ENCODE results near the gene TBC1D13. TPM values are rescaled to one million over a fixed set of nuclear protein-coding genes. Genes with fewer than 3 reads are reported as not detected.
A peak's percentile ranks its signal among the peaks of the same experiment; 100 is the strongest.

The TBC1D13 gene, protein sequence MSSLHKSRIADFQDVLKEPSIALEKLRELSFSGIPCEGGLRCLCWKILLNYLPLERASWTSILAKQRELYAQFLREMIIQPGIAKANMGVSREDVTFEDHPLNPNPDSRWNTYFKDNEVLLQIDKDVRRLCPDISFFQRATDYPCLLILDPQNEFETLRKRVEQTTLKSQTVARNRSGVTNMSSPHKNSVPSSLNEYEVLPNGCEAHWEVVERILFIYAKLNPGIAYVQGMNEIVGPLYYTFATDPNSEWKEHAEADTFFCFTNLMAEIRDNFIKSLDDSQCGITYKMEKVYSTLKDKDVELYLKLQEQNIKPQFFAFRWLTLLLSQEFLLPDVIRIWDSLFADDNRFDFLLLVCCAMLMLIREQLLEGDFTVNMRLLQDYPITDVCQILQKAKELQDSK
- total RNA-seq (2013; cell fraction: nucleolus; rRNA removed), result 12.2 and 12.5 TPM in 2 replicates
- total RNA-seq (2014; rRNA removed), result 9.2 and 10.8 TPM in 2 replicates
- 6.3 and 7.1 TPM in 2 replicates for total RNA-seq (2014; rRNA removed; fragmentation: Illumina TruSeq; extraction: Trizol)
- 18.7 and 20.5 TPM in 2 replicates for total RNA-seq (2021)
- polyA plus RNA-seq (2011; ENCODE audit: low read depth), result 28.7 TPM
- polyA plus RNA-seq (2011; rRNA removed), result 9.5 and 21.2 TPM in 2 replicates
- polyA plus RNA-seq (2011; cell fraction: cytosol; rRNA removed), result 20.5 and 22.0 TPM in 2 replicates
- 25.1 and 27.1 TPM in 2 replicates for polyA plus RNA-seq (2011; cell fraction: nucleus; rRNA removed)
- 11.4 and 15.1 TPM in 2 replicates for polyA plus RNA-seq (2012)
- 16.3 and 22.1 TPM in 2 replicates for polyA plus RNA-seq (2014; fragmentation: Illumina TruSeq; extraction: Trizol)
- 1 to 10 TPM; 3.0 to 3.1 TPM for polyA plus RNA-seq (2014; fragmentation: Nextera tagmentation; extraction: Ambion mirVana)
- polyA plus RNA-seq (2014; rRNA removed), result 16.7 and 19.1 TPM in 2 replicates
- polyA plus RNA-seq (2016; fragmentation: Nextera tagmentation; extraction: Ambion mirVana), result 10 to 100 TPM; 22.2 to 23.1 TPM
- polyA minus RNA-seq (2011; rRNA and poly(A)+ RNA removed), result 12.2 and 15.4 TPM in 2 replicates
- polyA minus RNA-seq (2011; cell fraction: cytosol; rRNA and poly(A)+ RNA removed), result 5.1 and 6.0 TPM in 2 replicates
- polyA minus RNA-seq (2011; cell fraction: nucleus; rRNA and poly(A)+ RNA removed), result 6.4 and 12.7 TPM in 2 replicates
- Bru-seq, nascent RNA, result percentile 67 among the genes with signal in this experiment
- BruChase-seq, experiment 1, labeled RNA remaining after a 6-hour chase, result percentile 70 among the genes with signal in this experiment
- BruChase-seq, experiment 2, labeled RNA remaining after a 2-hour chase, result percentile 73 among the genes with signal in this experiment
- long read RNA-seq, experiment 1, transcript TBC1D13-202 (12 exons, 3,906 nt), result major isoform, 6 of 9 reads
- long read RNA-seq, experiment 1, partial matches to known transcripts, result 3 of 9 reads
- long read RNA-seq, experiment 1, other reads (novel, unspliced or antisense), result 0 of 9 reads
- long read RNA-seq, experiment 2, partial matches to known transcripts, result 1 of 8 reads
- long read RNA-seq, experiment 2, other reads (novel, unspliced or antisense), result 5 of 8 reads

DNA sequence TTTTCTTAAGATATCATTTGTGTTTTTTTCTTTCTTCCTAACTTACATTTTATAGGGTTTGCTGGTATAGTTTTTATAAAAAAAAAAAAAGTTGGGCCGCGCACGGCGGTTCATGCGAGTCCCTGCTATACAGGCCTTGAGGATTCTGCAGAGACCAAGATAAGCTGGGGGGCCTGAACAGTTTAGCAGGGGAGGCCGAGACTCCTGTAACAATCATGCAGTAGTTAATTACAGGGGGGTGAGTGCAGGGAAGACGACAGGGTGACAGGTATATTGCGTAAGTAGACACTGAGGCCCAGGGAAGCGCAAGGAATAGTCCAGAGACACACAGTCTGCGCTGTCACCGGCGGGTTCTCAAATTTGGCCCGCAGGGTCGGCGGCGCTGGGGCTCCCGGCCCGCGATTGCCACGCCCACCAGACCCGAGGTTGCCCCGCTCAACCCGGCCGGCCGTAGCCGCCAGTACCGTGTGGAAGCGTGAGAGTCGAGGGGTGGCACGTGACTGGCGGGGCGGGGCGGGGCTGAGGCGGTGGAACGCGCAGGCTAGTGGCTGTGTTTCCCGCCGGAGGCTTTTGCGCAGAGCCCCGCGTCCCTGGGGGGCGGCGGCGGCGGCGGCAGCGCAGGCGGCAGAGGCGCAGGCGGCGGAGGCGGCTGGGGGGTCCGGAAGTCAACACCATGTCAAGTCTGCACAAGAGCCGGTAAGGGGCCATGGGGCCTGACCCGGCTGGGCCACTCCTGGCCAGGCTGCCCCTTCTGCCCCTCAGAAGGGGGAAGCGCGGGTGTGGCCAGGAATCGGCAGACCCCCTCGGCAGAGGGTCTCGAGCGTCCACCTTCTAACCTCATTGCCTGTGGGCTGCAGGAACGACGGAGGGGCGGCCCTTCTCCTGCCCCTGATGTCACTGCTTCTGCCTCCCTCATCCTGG, at the start of gene TBC1D13:
TSS of gene TBC1D13 (plus strand) at position 573 of the 921 bp plus-strand sequence. CDS start at position 674, 101 bp downstream.
- FAIRE-seq (no peak), DNase-seq (ENCODE audit: low read depth, low spot score) (peak; percentile 31), ATAC-seq (peak; percentile 99)
- Histone ChIP-seq H3K36me3 (ENCODE audit: control insufficient read depth in 2 of 2, insufficient read depth in 2 of 2, low read length in 1 of 2) (peaks cover 0 to 1% of the 10 kb centered on the region in 2 experiments; a peak in 3 of 4 replicates), H3K4me2 (ENCODE audit: control insufficient read depth, insufficient read depth) (peak within 1 kb of the TSS; percentile 64), H3K9me3 (replicated peaks; ENCODE audit: control insufficient read depth, insufficient read depth, low read length) (peaks cover under 1% of the 10 kb centered on the region; the same call in 2 of the 3 replicates), H2AFZ (ENCODE audit: control insufficient read depth, low read depth, low read length) (peak within 1 kb of the TSS; percentile 94), H3K9ac (ENCODE audit: control insufficient read depth, insufficient read depth, low read length) (peak within 1 kb of the TSS; percentile 65), H3K27ac (ENCODE audit: control insufficient read depth, insufficient read depth) (peak within 1 kb of the TSS; percentile 58), H3K4me1 (ENCODE audit: control insufficient read depth, insufficient read depth, low read length) (peaks cover 10% of the 10 kb centered on the region), H3K27me3 (replicated peaks in 1 of 2; ENCODE audit: control insufficient read depth in 2 of 2, insufficient read depth in 2 of 2, low read length in 1 of 2) (no peaks in the 10 kb centered on the region), H3K79me2 (ENCODE audit: control insufficient read depth, insufficient read depth, low read length) (peaks cover 19% of the 10 kb centered on the region), H4K20me1 (ENCODE audit: control insufficient read depth, insufficient read depth) (no peaks in the 10 kb centered on the region), H3K4me3 (peak within 1 kb of the TSS; percentile 97)
- RAD21 ChIA-PET (ENCODE audit: unreplicated experiment), result no interaction called here
- POLR2A ChIA-PET, result interaction anchor here (2.3 kb wide), 1 partner anchor 15 kb away, joined by 12 read pairs; the partner anchor contains the start of gene ZER1
- no TSS peak for BruUV-seq (replicated peaks)
- WGBS (ENCODE audit: insufficient coverage, insufficient replicate concordance, low lambda C conversion rate, missing lambda C conversion rate), result 8% methylated on average over 63 of the region's 64 CpGs
- in situ Hi-C loops (cut with MboI) (no loop called here), intact Hi-C loops (cut with micrococcal nuclease; ENCODE audit: unreplicated experiment) (loop anchor here (2.0 kb wide), 1 partner anchor 14 kb away; no protein-coding TSS in a partner anchor)
- SMC1A ChIA-PET (ENCODE audit: uncharacterized antibody, unreplicated experiment), result interaction anchor here (2.0 kb wide), 1 partner anchor 22 kb away, joined by 7 read pairs; no protein-coding TSS in a partner anchor
- CTCF ChIA-PET, result interaction anchor here (1.7 to 2.0 kb wide), 2 partner anchors 15 to 141 kb away, joined by 4 to 14 read pairs; partner anchors contain the start of gene ZER1
- TF ChIP-seq CREM (IDR thresholded peaks at IDR 0.05; ENCODE audit: low read depth), result peak; percentile 59
- TF ChIP-seq ZZZ3 (IDR thresholded peaks at IDR 0.05; ENCODE audit: control insufficient read depth, insufficient read length, low read depth), result no peak
- peak; percentile 66; the same call in 1 of the 2 replicates for TF ChIP-seq ZNF207 (IDR thresholded peaks at IDR 0.05; ENCODE audit: borderline replicate concordance)
- peak; percentile 70; the same call in 1 of the 2 replicates for TF ChIP-seq ATF3 (IDR thresholded peaks at IDR 0.05; ENCODE audit: borderline replicate concordance, extremely low read depth, low read depth, low read length)
- no peak for TF ChIP-seq TCF12 (IDR thresholded peaks at IDR 0.05; ENCODE audit: low read depth, low read length)
- TF ChIP-seq STAT3 (IDR thresholded peaks at IDR 0.05; ENCODE audit: low read depth, low read length), result no peak
- no peak for TF ChIP-seq RFX5 (IDR thresholded peaks at IDR 0.05; ENCODE audit: low read depth, low read length)
- TF ChIP-seq ZNF384 (IDR thresholded peaks at IDR 0.05; ENCODE audit: borderline replicate concordance, low read depth, low read length), result 0 out of 2 replicates have a peak, but pooled peaks have one; percentile 5
- TF ChIP-seq PML (IDR thresholded peaks at IDR 0.05; ENCODE audit: low read length), result no peak
- TF ChIP-seq NBN (IDR thresholded peaks at IDR 0.05), result peak; percentile 60; the same call in 1 of the 2 replicates
- TF ChIP-seq CEBPZ (IDR thresholded peaks at IDR 0.05; ENCODE audit: low read depth, low read length), result no peak
- TF ChIP-seq CREB1 (IDR thresholded peaks at IDR 0.05; ENCODE audit: low read depth), result peak; percentile 78
- TF ChIP-seq NR2C2 (IDR thresholded peaks at IDR 0.05; ENCODE audit: borderline replicate concordance, control insufficient read depth, insufficient read length, low read depth), result no peak
- no peak for TF ChIP-seq IKZF2 (IDR thresholded peaks at IDR 0.05)
